ENCODE measurements around the gene KCNAB1.
"Not testable (repeated sequence)": the region's sequence is repeated elsewhere in the genome, so short reads cannot be mapped to it uniquely, and the experiment has no call there.

KCNAB1 gene

GRCh38 chr3:156256945-156257344, 136.6 kb downstream of the KCNAB1 start:
- Histone ChIP-seq H3K4me1 (ENCODE audit: control insufficient read depth in 1 of 2, insufficient read depth in 2 of 2, low read length in 2 of 2) (no peaks in the 10 kb centered on the region), H3K4me3 (ENCODE audit: low read depth in 1 of 2, low read length in 2 of 2) (no peak overlapping the region), H3K27ac (ENCODE audit: low read depth, low read length) (no peak overlapping the region), H3K9ac (ENCODE audit: low read depth in 1 of 2, low read length in 2 of 2) (no peak overlapping the region), H3K9me3 (ENCODE audit: control insufficient read depth in 1 of 2, low read length in 2 of 2) (no peaks in the 10 kb centered on the region), H3K36me3 (ENCODE audit: control insufficient read depth in 1 of 2, insufficient read depth in 2 of 2, low read length in 2 of 2) (no peaks in the 10 kb centered on the region), H3K27me3 (ENCODE audit: control insufficient read depth in 1 of 2, insufficient read depth in 2 of 2, low read length in 2 of 2) (no peaks in the 10 kb centered on the region)

GRCh38 chr3:156258301-156258700, 137.9 kb downstream of the KCNAB1 start:
- no peaks in the 10 kb centered on the region for H3K36me3 ChIP-seq (ENCODE audit: control insufficient read depth in 1 of 2, insufficient read depth in 2 of 2, low read length in 2 of 2)
- H3K4me1 ChIP-seq (ENCODE audit: control insufficient read depth in 1 of 2, insufficient read depth in 2 of 2, low read length in 2 of 2), result no peaks in the 10 kb centered on the region
- H3K9me3 ChIP-seq (ENCODE audit: control insufficient read depth in 1 of 2, low read length in 2 of 2), result no peaks in the 10 kb centered on the region
- H3K9ac ChIP-seq (ENCODE audit: low read depth in 1 of 2, low read length in 2 of 2), result no peak overlapping the region
- H3K27me3 ChIP-seq (ENCODE audit: control insufficient read depth in 1 of 2, insufficient read depth in 2 of 2, low read length in 2 of 2), result no peaks in the 10 kb centered on the region
- H3K4me3 ChIP-seq (ENCODE audit: low read depth in 1 of 2, low read length in 2 of 2), result no peak overlapping the region
- no peak overlapping the region for H3K27ac ChIP-seq (ENCODE audit: low read depth, low read length)

GRCh38 chr3:156259896-156260295, 139.5 kb downstream of the KCNAB1 start:
- Histone ChIP-seq H3K4me3 (ENCODE audit: low read depth in 1 of 2, low read length in 2 of 2) (no peak overlapping the region), H3K4me1 (ENCODE audit: control insufficient read depth in 1 of 2, insufficient read depth in 2 of 2, low read length in 2 of 2) (no peaks in the 10 kb centered on the region), H3K27ac (ENCODE audit: low read depth, low read length) (no peak overlapping the region), H3K36me3 (ENCODE audit: control insufficient read depth in 1 of 2, insufficient read depth in 2 of 2, low read length in 2 of 2) (no peaks in the 10 kb centered on the region), H3K27me3 (ENCODE audit: control insufficient read depth in 1 of 2, insufficient read depth in 2 of 2, low read length in 2 of 2) (no peaks in the 10 kb centered on the region), H3K9ac (ENCODE audit: low read depth in 1 of 2, low read length in 2 of 2) (no peak overlapping the region), H3K9me3 (ENCODE audit: control insufficient read depth in 1 of 2, low read length in 2 of 2) (no peaks in the 10 kb centered on the region)

DNA sequence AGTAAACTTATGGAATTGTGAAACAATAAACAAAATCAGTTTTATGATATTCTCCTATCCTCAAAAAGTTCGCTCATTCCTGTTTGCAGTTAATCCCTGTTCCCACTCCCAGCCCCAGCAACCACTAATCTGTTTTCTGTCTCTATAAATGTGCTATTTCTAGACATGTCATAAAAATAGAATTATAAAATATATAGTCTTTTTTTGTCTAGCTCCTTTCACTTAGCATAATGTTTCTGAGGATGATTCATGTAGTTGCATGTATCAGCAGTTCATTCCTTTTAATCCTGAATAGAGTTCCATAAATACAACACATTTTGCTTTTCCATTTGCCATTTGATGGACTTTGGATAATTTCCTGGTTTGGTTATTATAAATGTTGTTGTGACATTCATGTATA, 140.0 kb downstream of the KCNAB1 start:
- Histone ChIP-seq H3K36me3 (ENCODE audit: control insufficient read depth in 1 of 2, insufficient read depth in 2 of 2, low read length in 2 of 2) (no peaks in the 10 kb centered on the region), H3K9me3 (ENCODE audit: control insufficient read depth in 1 of 2, low read length in 2 of 2) (no peaks in the 10 kb centered on the region), H3K27me3 (ENCODE audit: control insufficient read depth in 1 of 2, insufficient read depth in 2 of 2, low read length in 2 of 2) (no peaks in the 10 kb centered on the region), H3K4me3 (ENCODE audit: low read depth in 1 of 2, low read length in 2 of 2) (no peak overlapping the region), H3K9ac (ENCODE audit: low read depth in 1 of 2, low read length in 2 of 2) (no peak overlapping the region), H3K4me1 (ENCODE audit: control insufficient read depth in 1 of 2, insufficient read depth in 2 of 2, low read length in 2 of 2) (no peaks in the 10 kb centered on the region), H3K27ac (ENCODE audit: low read depth, low read length) (no peak overlapping the region)

DNA sequence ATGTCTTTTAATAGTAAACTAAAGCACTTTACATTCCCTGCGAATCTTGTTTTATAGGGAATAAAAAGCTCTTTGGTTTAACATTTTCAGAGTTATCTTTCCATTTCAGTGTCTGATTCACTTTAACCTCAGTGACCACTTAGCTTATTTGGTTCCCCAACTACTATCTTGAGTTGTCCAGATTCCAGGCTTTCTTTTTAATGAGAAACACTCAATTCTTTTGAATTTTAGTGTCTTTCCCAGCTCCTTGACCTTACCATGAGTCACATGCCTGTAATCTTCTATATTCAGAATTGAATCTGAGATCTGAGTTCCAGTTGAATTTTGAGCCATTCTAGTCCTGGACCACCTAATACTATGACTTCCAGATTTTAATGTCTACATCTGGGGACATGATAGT, 144.4 kb downstream of the KCNAB1 start:
- Histone ChIP-seq H3K4me1 (ENCODE audit: control insufficient read depth in 1 of 2, insufficient read depth in 2 of 2, low read length in 2 of 2) (no peaks in the 10 kb centered on the region), H3K36me3 (ENCODE audit: control insufficient read depth in 1 of 2, insufficient read depth in 2 of 2, low read length in 2 of 2) (no peaks in the 10 kb centered on the region), H3K9ac (ENCODE audit: low read depth in 1 of 2, low read length in 2 of 2) (no peak overlapping the region), H3K4me3 (ENCODE audit: low read depth in 1 of 2, low read length in 2 of 2) (no peak overlapping the region), H3K27me3 (ENCODE audit: control insufficient read depth in 1 of 2, insufficient read depth in 2 of 2, low read length in 2 of 2) (no peaks in the 10 kb centered on the region), H3K27ac (ENCODE audit: low read depth, low read length) (no peak overlapping the region), H3K9me3 (ENCODE audit: control insufficient read depth in 1 of 2, low read length in 2 of 2) (no peaks in the 10 kb centered on the region)

- Histone ChIP-seq H3K4me1 (ENCODE audit: control insufficient read depth in 1 of 2, insufficient read depth in 2 of 2, low read length in 2 of 2) (no peaks in the 10 kb centered on the region), H3K4me3 (ENCODE audit: low read depth in 1 of 2, low read length in 2 of 2) (no peak overlapping the region), H3K27ac (ENCODE audit: low read depth, low read length) (no peak overlapping the region), H3K9ac (ENCODE audit: low read depth in 1 of 2, low read length in 2 of 2) (no peak overlapping the region), H3K36me3 (ENCODE audit: control insufficient read depth in 1 of 2, insufficient read depth in 2 of 2, low read length in 2 of 2) (no peaks in the 10 kb centered on the region), H3K9me3 (ENCODE audit: control insufficient read depth in 1 of 2, low read length in 2 of 2) (no peaks in the 10 kb centered on the region), H3K27me3 (ENCODE audit: control insufficient read depth in 1 of 2, insufficient read depth in 2 of 2, low read length in 2 of 2) (no peaks in the 10 kb centered on the region)
Measured at GRCh38 chr3:156271508-156271907, 151.1 kb downstream of the KCNAB1 start.

- Histone ChIP-seq H3K9me3 (ENCODE audit: control insufficient read depth in 1 of 2, low read length in 2 of 2) (no peaks in the 10 kb centered on the region), H3K9ac (ENCODE audit: low read depth in 1 of 2, low read length in 2 of 2) (no peak overlapping the region), H3K4me3 (ENCODE audit: low read depth in 1 of 2, low read length in 2 of 2) (no peak overlapping the region), H3K4me1 (ENCODE audit: control insufficient read depth in 1 of 2, insufficient read depth in 2 of 2, low read length in 2 of 2) (no peaks in the 10 kb centered on the region), H3K27ac (ENCODE audit: low read depth, low read length) (no peak overlapping the region), H3K27me3 (ENCODE audit: control insufficient read depth in 1 of 2, insufficient read depth in 2 of 2, low read length in 2 of 2) (no peaks in the 10 kb centered on the region), H3K36me3 (ENCODE audit: control insufficient read depth in 1 of 2, insufficient read depth in 2 of 2, low read length in 2 of 2) (no peaks in the 10 kb centered on the region)
Measured at GRCh38 chr3:156271995-156272719, 151.8 kb downstream of the KCNAB1 start.

GRCh38 chr3:156273111-156273694, 152.8 kb downstream of the KCNAB1 start:
- no peak overlapping the region for H3K27ac ChIP-seq (ENCODE audit: low read depth, low read length)
- no peak overlapping the region for H3K9ac ChIP-seq (ENCODE audit: low read depth in 1 of 2, low read length in 2 of 2)
- no peaks in the 10 kb centered on the region for H3K9me3 ChIP-seq (ENCODE audit: control insufficient read depth in 1 of 2, low read length in 2 of 2)
- H3K27me3 ChIP-seq (ENCODE audit: control insufficient read depth in 1 of 2, insufficient read depth in 2 of 2, low read length in 2 of 2), result no peaks in the 10 kb centered on the region
- H3K36me3 ChIP-seq (ENCODE audit: control insufficient read depth in 1 of 2, insufficient read depth in 2 of 2, low read length in 2 of 2), result no peaks in the 10 kb centered on the region
- H3K4me1 ChIP-seq (ENCODE audit: control insufficient read depth in 1 of 2, insufficient read depth in 2 of 2, low read length in 2 of 2), result no peaks in the 10 kb centered on the region
- H3K4me3 ChIP-seq (ENCODE audit: low read depth in 1 of 2, low read length in 2 of 2), result no peak overlapping the region

GRCh38 chr3:156274791-156275190, 154.4 kb downstream of the KCNAB1 start:
- Histone ChIP-seq H3K27ac (ENCODE audit: low read depth, low read length) (no peak overlapping the region), H3K9ac (ENCODE audit: low read depth in 1 of 2, low read length in 2 of 2) (no peak overlapping the region), H3K27me3 (ENCODE audit: control insufficient read depth in 1 of 2, insufficient read depth in 2 of 2, low read length in 2 of 2) (no peaks in the 10 kb centered on the region), H3K9me3 (ENCODE audit: control insufficient read depth in 1 of 2, low read length in 2 of 2) (no peaks in the 10 kb centered on the region), H3K36me3 (ENCODE audit: control insufficient read depth in 1 of 2, insufficient read depth in 2 of 2, low read length in 2 of 2) (no peaks in the 10 kb centered on the region), H3K4me3 (ENCODE audit: low read depth in 1 of 2, low read length in 2 of 2) (no peak overlapping the region), H3K4me1 (ENCODE audit: control insufficient read depth in 1 of 2, insufficient read depth in 2 of 2, low read length in 2 of 2) (no peaks in the 10 kb centered on the region)

DNA sequence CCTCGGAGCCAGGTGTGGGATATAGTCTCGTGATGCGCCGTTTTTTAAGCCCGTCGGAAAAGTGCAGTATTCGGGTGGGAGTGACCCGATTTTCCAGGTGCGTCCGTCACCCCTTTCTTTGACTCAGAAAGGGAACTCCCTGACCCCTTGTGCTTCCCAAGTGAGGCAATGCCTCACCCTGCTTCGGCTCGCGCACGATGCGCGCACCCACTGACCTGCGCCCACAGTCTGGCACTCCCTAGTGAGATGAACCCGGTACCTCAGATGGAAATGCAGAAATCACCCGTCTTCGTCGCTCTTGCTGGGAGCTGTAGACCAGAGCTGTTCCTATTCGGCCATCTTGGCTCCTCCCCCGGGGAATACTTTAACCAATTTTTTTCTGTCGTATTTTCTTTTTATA, 164.3 kb downstream of the KCNAB1 start:
- H3K4me3 ChIP-seq (ENCODE audit: low read depth in 1 of 2, low read length in 2 of 2); H3K4me1 ChIP-seq (ENCODE audit: control insufficient read depth in 1 of 2, insufficient read depth in 2 of 2, low read length in 2 of 2); H3K9ac ChIP-seq (ENCODE audit: low read depth in 1 of 2, low read length in 2 of 2); H3K36me3 ChIP-seq (ENCODE audit: control insufficient read depth in 1 of 2, insufficient read depth in 2 of 2, low read length in 2 of 2); H3K9me3 ChIP-seq (ENCODE audit: control insufficient read depth in 1 of 2, low read length in 2 of 2); H3K27me3 ChIP-seq (ENCODE audit: control insufficient read depth in 1 of 2, insufficient read depth in 2 of 2, low read length in 2 of 2); H3K27ac ChIP-seq (ENCODE audit: low read depth, low read length): not testable (repeated sequence)
